Esophagus squamous epithelium (tissue), 5 donors: ENCODE data around the gene RBFOX2. TPM values are rescaled to one million over a fixed set of nuclear protein-coding genes. Genes with fewer than 3 reads are reported as not detected.

Experiments used
- DNase-seq: peaks from one replicate; lab custom pipeline; 2025; lab: John Stamatoyannopoulos, UW
- H3K27ac ChIP-seq, 4 donors: fragments of 200-600 bp; sonication (generic); one replicate each; pipeline ENCODE4 v1.5.1; 2016 to 2019; ENCODE audit warnings: mild to moderate bottlenecking in 1 of 4
- H3K27me3 ChIP-seq, 4 donors: fragments of 200-600 bp; sonication (generic); 1 replicate in 3 of 4; 2 replicates in 1 of 4; pipeline versions ENCODE4 v1.5.1 to v1.6.0; 2017 to 2021; ENCODE audit warnings: antibody characterized with exemption in 1 of 4
- H3K36me3 ChIP-seq, 3 donors: fragments of 200-600 bp; sonication (generic); one replicate each; pipeline ENCODE4 v1.5.1; 2016 to 2019
- H3K4me1 ChIP-seq, 3 donors: fragments of 200-600 bp; sonication (generic); one replicate each; pipeline ENCODE4 v1.5.1; 2017 to 2019
- H3K4me3 ChIP-seq, 4 donors: fragments of 200-600 bp; sonication (generic); 1 replicate in 3 of 4; 2 replicates in 1 of 4; pipeline ENCODE4 v1.5.1; 2016 to 2019; ENCODE audit warnings: mild to moderate bottlenecking in 2 of 4, moderate library complexity in 1 of 4
- H3K9me3 ChIP-seq, 3 donors: fragments of 200-600 bp; sonication (generic); one replicate each; pipeline ENCODE4 v1.5.1; 2016 to 2019
- POLR2A ChIP-seq, 4 donors: fragments of 450-650 bp; IDR thresholded peaks; one replicate each; pipeline ENCODE4 v1.6.1; 2017; ENCODE audit warnings: antibody characterized with exemption in 4 of 4, mild to moderate bottlenecking in 4 of 4, moderate library complexity in 3 of 4
- WGBS, 2 donors: methylation state at CpG; one replicate each; pipeline ENCODE4 v1.1.5; 2018; 5-methylcytosine and 5-hydroxymethylcytosine counted together
- intact Hi-C: fragments of 100-400 bp; cut with DNase I; formaldehyde crosslinking; loops from one replicate; pipeline ENCODE4 v1.15.0; 2022
- total RNA-seq, 4 donors: library from RNA; depleted of rRNA; stranded (reverse); fragments of >200 nt; gene quantifications; one replicate each; pipeline ENCODE4 v1.1.0, GENCODE V29; 2016
- TF ChIP-seq, protein P1 (sequence below), 6 experiments: fragments of 450-650 bp in 4 of 6; fragments of 200-600 bp in 2 of 6; sonication (generic) in 2 of 6; IDR thresholded peaks; one replicate each; pipeline ENCODE4 v1.5.1; 2016 to 2019; ENCODE audit warnings: antibody characterized with exemption in 6 of 6, mild to moderate bottlenecking in 4 of 6, moderate library complexity in 4 of 6
- donor health status: DM: yes; HTN: yes; CAD: no.

The RBFOX2 gene
- total RNA-seq, 4 donors from 2014 or later = 33.3 to 69.6 (median 46.3) TPM

DNA sequence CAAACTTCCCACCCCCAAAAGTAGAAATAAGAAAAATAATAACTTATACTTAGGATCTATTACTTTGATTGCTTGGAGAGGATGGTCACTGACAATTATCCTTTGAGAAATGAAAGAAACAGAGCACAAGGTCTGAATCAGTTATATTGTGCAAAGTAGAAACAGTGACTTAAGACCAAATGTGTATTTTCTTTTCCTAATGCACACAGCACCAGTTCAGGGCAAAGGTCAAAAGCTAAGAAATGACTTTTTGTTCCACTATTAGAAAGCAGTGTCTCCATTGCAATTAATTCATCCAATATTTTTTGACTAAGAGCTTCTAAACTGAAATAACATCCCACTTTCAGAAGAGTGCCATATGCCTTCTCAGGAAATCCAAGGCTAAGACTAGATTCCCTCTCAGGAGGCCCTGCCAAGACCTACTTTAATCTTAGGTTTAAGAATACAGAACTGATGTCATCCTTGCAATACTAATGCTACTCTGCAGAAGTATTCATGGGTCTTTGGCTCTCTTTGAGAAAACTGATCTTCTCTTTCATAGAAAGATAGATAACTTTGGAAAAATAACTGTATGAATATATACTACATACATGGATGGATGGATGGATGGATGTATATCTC is 164.0 kb downstream of the RBFOX2 start:
- Histone ChIP-seq H3K9me3 (no peaks in the 10 kb centered on the region), H3K36me3 (no peaks in the 10 kb centered on the region), H3K4me1 (peaks cover 0 to 23% (median 6%) of the 10 kb centered on the region in 3 donors), H3K27ac (no peak overlapping the region), H3K4me3 (no peak overlapping the region), H3K27me3 (no peaks in the 10 kb centered on the region)
- intact Hi-C loops = no loop called here
- DNase-seq = no peak
- TF ChIP-seq, protein P1, sequence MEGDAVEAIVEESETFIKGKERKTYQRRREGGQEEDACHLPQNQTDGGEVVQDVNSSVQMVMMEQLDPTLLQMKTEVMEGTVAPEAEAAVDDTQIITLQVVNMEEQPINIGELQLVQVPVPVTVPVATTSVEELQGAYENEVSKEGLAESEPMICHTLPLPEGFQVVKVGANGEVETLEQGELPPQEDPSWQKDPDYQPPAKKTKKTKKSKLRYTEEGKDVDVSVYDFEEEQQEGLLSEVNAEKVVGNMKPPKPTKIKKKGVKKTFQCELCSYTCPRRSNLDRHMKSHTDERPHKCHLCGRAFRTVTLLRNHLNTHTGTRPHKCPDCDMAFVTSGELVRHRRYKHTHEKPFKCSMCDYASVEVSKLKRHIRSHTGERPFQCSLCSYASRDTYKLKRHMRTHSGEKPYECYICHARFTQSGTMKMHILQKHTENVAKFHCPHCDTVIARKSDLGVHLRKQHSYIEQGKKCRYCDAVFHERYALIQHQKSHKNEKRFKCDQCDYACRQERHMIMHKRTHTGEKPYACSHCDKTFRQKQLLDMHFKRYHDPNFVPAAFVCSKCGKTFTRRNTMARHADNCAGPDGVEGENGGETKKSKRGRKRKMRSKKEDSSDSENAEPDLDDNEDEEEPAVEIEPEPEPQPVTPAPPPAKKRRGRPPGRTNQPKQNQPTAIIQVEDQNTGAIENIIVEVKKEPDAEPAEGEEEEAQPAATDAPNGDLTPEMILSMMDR (IDR thresholded peaks at IDR 0.05) = no peak
- no peak for TF ChIP-seq POLR2A (IDR thresholded peaks at IDR 0.05)

GRCh38 chr22:35863432-35863831 is 165.2 kb downstream of the RBFOX2 start:
- intact Hi-C loops = no loop called here
- H3K4me3 ChIP-seq = no peak overlapping the region
- 72 to 81% methylated on average over 5 of the region's 5 CpGs for WGBS, 2 donors
- peaks cover 0 to 17% (median 0%) of the 10 kb centered on the region in 3 donors for H3K4me1 ChIP-seq
- H3K36me3 ChIP-seq = no peaks in the 10 kb centered on the region
- no peak overlapping the region for H3K27ac ChIP-seq
- no peaks in the 10 kb centered on the region for H3K9me3 ChIP-seq
- no peak for TF ChIP-seq POLR2A (IDR thresholded peaks at IDR 0.05)
- TF ChIP-seq, protein P1 (IDR thresholded peaks at IDR 0.05) = no peak
- H3K27me3 ChIP-seq = no peaks in the 10 kb centered on the region
- DNase-seq = no peak

DNA sequence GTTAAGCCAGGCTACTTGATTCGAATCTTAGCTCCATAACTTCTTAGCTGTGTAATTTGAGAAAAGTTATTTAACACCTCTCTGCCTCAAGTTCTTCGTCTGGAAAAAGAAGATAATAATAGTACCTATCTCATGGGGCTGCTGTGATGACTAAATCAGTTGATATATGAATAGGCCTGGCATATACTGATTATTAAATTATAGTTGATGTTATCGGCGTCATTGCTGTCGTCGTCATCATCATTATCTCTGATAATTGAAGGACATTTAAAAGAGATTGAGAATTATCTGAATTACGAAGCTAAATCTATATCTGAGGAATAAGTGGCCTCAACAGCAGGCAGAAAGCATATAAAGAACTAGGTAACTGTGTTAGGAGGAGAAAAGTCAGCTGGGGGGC is 165.9 kb downstream of the RBFOX2 start:
- H3K27me3 ChIP-seq = no peaks in the 10 kb centered on the region
- H3K36me3 ChIP-seq = no peaks in the 10 kb centered on the region
- no peak for DNase-seq
- intact Hi-C loops = no loop called here
- H3K4me3 ChIP-seq = no peak overlapping the region
- H3K9me3 ChIP-seq = no peaks in the 10 kb centered on the region
- TF ChIP-seq, protein P1 (IDR thresholded peaks at IDR 0.05) = no peak
- no peak for TF ChIP-seq POLR2A (IDR thresholded peaks at IDR 0.05)
- peaks cover 0 to 17% (median 0%) of the 10 kb centered on the region in 3 donors for H3K4me1 ChIP-seq
- WGBS, 2 donors = 85 to 87% methylated on average over 7 of the region's 7 CpGs
- H3K27ac ChIP-seq = no peak overlapping the region

GRCh38 chr22:35861451-35861850 is 167.2 kb downstream of the RBFOX2 start:
- H3K4me1 ChIP-seq = peaks cover 0 to 8% (median 0%) of the 10 kb centered on the region in 3 donors
- no peaks in the 10 kb centered on the region for H3K9me3 ChIP-seq
- no peak overlapping the region for H3K27ac ChIP-seq
- intact Hi-C loops = no loop called here
- no peaks in the 10 kb centered on the region for H3K27me3 ChIP-seq
- H3K36me3 ChIP-seq = no peaks in the 10 kb centered on the region
- H3K4me3 ChIP-seq = no peak overlapping the region
- DNase-seq = no peak
- no peak for TF ChIP-seq POLR2A (IDR thresholded peaks at IDR 0.05)
- TF ChIP-seq, protein P1 (IDR thresholded peaks at IDR 0.05) = no peak
- 80 to 87% methylated on average over 4 of the region's 4 CpGs for WGBS, 2 donors

- intact Hi-C loops = no loop called here
- H3K9me3 ChIP-seq = no peaks in the 10 kb centered on the region
- H3K4me3 ChIP-seq = no peak overlapping the region
- TF ChIP-seq, protein P1 (IDR thresholded peaks at IDR 0.05) = no peak
- no peak for TF ChIP-seq POLR2A (IDR thresholded peaks at IDR 0.05)
- H3K36me3 ChIP-seq = no peaks in the 10 kb centered on the region
- no peak for DNase-seq
- peaks cover 0 to 6% (median 0%) of the 10 kb centered on the region in 3 donors for H3K4me1 ChIP-seq
- no peaks in the 10 kb centered on the region for H3K27me3 ChIP-seq
- no peak overlapping the region for H3K27ac ChIP-seq
- WGBS, 2 donors = 54 to 77% methylated on average over 3 of the region's 3 CpGs
Measured at GRCh38 chr22:35860837-35861236, 167.8 kb downstream of the RBFOX2 start.
